Parathyroid adenoma (tissue), 2 donors: ENCODE results near the gene CBL.

Experiments used
- H2AFZ ChIP-seq: fragments of 300-600 bp; sonication (generic); one replicate; pipeline ENCODE4 v1.7.0; 2017; ENCODE audit warnings: antibody characterized with exemption, mild to moderate bottlenecking
- H3K27ac ChIP-seq: fragments of 300-600 bp; sonication (generic); one replicate; pipeline ENCODE4 v1.7.0; 2017
- H3K27me3 ChIP-seq: fragments of 300-600 bp; sonication (generic); one replicate; pipeline ENCODE4 v1.7.0; 2017; ENCODE audit warnings: low read length; ENCODE audit not compliant: control insufficient read depth, insufficient read depth
- H3K36me3 ChIP-seq: fragments of 300-600 bp; sonication (generic); one replicate; pipeline ENCODE4 v1.7.0; 2017; ENCODE audit warnings: low read length; ENCODE audit not compliant: control insufficient read depth, insufficient read depth
- H3K4me1 ChIP-seq: fragments of 300-600 bp; sonication (generic); one replicate; pipeline ENCODE4 v1.7.0; 2017; ENCODE audit warnings: control low read depth
- H3K4me2 ChIP-seq: fragments of 300-600 bp; sonication (generic); one replicate; pipeline ENCODE4 v1.7.0; 2017; ENCODE audit warnings: low read length
- H3K4me3 ChIP-seq: fragments of 300-600 bp; sonication (generic); one replicate; pipeline ENCODE4 v1.7.0; 2017; ENCODE audit warnings: low read depth, low read length
- H3K79me2 ChIP-seq: fragments of 300-600 bp; sonication (generic); one replicate; pipeline ENCODE4 v1.7.0; 2017; ENCODE audit warnings: control low read depth
- H3K9ac ChIP-seq: fragments of 300-600 bp; sonication (generic); one replicate; pipeline ENCODE4 v1.7.0; 2017; ENCODE audit warnings: mild to moderate bottlenecking
- H3K9me3 ChIP-seq: fragments of 300-600 bp; sonication (generic); one replicate; pipeline ENCODE4 v1.7.0; 2017; ENCODE audit warnings: low read length; ENCODE audit not compliant: control insufficient read depth
- CTCF ChIP-seq: fragments of 300-600 bp; sonication (generic); IDR thresholded peaks from one replicate; pipeline ENCODE4 v1.7.0; 2017; ENCODE audit warnings: antibody characterized with exemption, mild to moderate bottlenecking
- donor health status: primary hyperparathyroidism.

Gene CBL

DNA sequence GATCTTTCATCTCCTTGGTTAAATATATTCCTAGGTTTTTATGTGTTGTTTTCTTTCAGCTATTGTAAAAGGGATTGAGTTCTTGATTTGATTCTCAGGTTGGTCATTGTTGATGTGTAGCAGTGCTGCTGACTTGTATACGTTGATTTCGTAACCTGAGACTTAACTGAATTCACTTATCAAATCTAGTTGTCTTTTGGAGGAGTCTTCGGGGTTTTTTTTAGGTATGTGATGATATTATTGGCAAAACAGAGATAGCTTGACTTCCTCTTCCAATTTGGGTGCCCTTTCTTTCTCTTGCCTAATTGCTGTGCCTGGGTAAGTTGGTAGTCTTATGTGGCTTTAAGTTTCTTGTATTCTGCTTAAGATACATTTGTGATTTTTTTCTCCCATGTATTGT lies 52.8 kb downstream of the CBL start:
- Histone ChIP-seq H3K4me1 (peaks cover 12% of the 10 kb centered on the region), H3K4me2 (no peak overlapping the region), H3K27ac (no peak overlapping the region), H3K27me3 (no peaks in the 10 kb centered on the region), H3K9me3 (no peaks in the 10 kb centered on the region), H3K9ac (no peak overlapping the region), H3K4me3 (no peak overlapping the region), H3K79me2 (no peaks in the 10 kb centered on the region), H3K36me3 (no peaks in the 10 kb centered on the region), H2AFZ (no peak overlapping the region)
- no peak for TF ChIP-seq CTCF

DNA sequence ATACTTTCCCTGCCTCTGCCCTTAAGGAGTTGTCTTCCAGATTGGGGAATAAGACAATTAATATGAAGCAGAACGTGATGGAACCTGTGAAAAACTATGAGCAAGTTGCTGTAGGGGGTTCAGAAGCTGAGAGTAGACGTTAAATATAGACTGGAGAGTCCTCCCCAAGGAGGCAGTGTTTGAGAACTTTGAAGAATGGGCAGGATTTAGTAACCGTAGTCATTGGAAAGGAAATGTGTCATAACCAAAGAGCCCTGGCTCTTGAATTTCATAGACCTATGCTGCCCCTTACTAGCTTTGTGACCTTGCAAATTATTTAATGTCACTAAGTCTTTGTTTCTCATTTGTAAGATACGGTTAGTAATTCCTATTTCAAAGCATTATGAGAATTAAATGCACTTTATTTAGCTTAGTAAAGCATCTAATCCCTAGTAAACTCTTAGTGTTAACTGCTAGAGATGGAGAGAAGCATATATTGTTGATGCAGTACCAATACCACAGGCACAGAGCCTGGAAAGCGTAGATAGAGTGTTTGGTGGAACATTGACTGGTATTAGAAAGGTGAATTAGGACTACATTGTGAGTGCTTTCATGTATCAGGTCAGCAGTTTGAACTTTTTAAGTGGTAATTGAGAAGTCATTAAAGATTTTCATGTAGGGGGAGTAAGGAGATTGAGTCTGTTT lies 56.7 kb downstream of the CBL start:
- no peak for TF ChIP-seq CTCF
- Histone ChIP-seq H3K4me3 (no peak overlapping the region), H3K27me3 (no peaks in the 10 kb centered on the region), H3K4me2 (no peak overlapping the region), H3K27ac (peak overlapping the region; percentile 59), H3K79me2 (no peaks in the 10 kb centered on the region), H3K36me3 (no peaks in the 10 kb centered on the region), H3K4me1 (peaks cover 12% of the 10 kb centered on the region), H2AFZ (no peak overlapping the region), H3K9ac (no peak overlapping the region), H3K9me3 (no peaks in the 10 kb centered on the region)

DNA sequence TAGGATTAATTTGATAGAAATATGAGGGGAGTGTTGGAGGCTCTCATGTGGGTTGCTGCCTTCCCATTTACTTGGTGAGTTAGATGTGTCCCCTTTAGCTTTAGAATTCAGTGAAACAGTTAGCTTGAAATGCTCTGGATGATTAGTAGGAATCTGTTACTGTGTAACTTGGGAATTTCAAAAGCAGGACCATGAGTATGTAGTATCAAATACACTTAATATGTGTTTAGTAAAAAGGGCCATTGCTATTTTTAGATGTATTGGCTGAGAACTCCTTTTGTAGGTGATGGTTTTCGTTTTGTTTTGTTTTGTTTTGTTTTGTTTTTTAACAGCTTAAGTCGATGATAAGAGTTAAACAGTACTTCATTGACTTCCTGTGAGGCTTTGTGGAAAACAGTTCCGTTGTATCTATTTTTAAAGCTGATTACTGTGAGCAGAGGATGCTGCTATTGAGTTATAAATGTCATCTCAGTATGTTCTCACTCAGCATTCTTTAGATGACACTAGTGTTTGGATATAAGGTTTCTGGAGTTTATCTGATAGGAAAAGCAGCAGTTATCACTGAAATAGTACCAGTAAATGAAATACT lies 57.3 kb downstream of the CBL start:
- H3K36me3 ChIP-seq = no peaks in the 10 kb centered on the region
- no peaks in the 10 kb centered on the region for H3K79me2 ChIP-seq
- no peak overlapping the region for H3K4me3 ChIP-seq
- H3K9ac ChIP-seq = no peak overlapping the region
- H3K9me3 ChIP-seq = no peaks in the 10 kb centered on the region
- peak overlapping the region; percentile 17 for H3K4me2 ChIP-seq
- TF ChIP-seq CTCF = no peak
- H2AFZ ChIP-seq = no peak overlapping the region
- H3K27me3 ChIP-seq = no peaks in the 10 kb centered on the region
- peaks cover 12% of the 10 kb centered on the region for H3K4me1 ChIP-seq
- peak overlapping the region; percentile 59 for H3K27ac ChIP-seq

GRCh38 chr11:119266063-119266462 lies 59.9 kb downstream of the CBL start:
- Histone ChIP-seq H3K27ac (no peak overlapping the region), H2AFZ (no peak overlapping the region), H3K27me3 (no peaks in the 10 kb centered on the region), H3K4me3 (no peak overlapping the region), H3K9ac (no peak overlapping the region), H3K36me3 (no peaks in the 10 kb centered on the region), H3K4me1 (peaks cover 12% of the 10 kb centered on the region), H3K9me3 (no peaks in the 10 kb centered on the region), H3K79me2 (no peaks in the 10 kb centered on the region), H3K4me2 (no peak overlapping the region)
- no peak for TF ChIP-seq CTCF
